ENCODE measurements around the gene ENOX1.

ENOX1 gene

GRCh38 chr13:43315522-43315921 lies 471.2 kb downstream of the ENOX1 start:
- no peak for DNase-seq (ENCODE audit: low read depth in 2 of 2)

GRCh38 chr13:43309311-43309710 lies 477.5 kb downstream of the ENOX1 start:
- DNase-seq (ENCODE audit: low read depth in 2 of 2), result no peak

DNA sequence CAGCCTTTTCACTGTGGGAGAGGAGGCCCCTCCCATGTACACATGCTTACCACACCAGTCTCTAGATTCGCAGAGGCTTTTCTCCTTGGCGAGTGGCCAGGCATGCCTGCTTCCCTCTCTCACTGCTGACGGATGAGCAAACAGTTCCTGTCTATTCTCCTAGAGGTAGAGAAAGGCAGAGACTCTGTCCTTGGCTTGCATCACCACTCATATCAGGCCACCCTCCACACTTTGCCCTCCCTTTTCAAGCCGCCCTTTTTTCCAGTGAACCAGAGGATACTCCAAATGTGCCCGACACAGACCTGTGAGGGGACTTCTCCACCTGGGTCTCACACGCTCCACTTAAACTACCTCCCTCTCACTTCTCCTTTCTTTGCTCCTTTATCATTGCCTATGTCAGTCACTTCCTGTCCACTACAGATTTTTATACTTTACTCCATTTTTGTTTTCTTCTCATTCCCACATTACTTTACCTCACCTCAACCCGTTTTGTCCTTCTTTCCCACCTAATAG lies 478.8 kb downstream of the ENOX1 start:
- no peak for DNase-seq (ENCODE audit: low read depth in 2 of 2)

- DNase-seq (ENCODE audit: low read depth in 2 of 2), result no peak
Measured at GRCh38 chr13:43307221-43307920, 479.4 kb downstream of the ENOX1 start.

DNA sequence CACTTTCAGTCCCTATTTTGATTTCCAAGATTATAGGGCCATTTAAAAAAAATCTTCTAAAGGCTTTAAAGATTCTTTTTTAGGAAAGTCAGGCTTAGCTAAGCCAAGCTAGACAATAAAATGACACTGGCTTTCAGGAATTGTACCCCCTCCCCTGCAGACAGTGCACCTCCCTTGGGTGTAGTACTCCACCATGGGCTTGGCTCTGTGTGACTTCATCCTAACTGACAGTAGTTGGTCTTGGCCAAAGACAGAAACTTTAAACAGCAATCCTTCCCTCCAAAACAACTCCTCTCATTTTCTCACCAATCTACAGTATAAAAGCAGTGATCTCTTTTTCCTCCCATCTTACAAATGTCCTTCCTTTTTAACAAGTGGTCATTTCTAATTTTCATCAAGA lies 480.4 kb downstream of the ENOX1 start:
- no peak for DNase-seq (ENCODE audit: low read depth in 2 of 2)

GRCh38 chr13:43305416-43305815 lies 481.4 kb downstream of the ENOX1 start:
- DNase-seq (ENCODE audit: low read depth in 2 of 2), result no peak

DNA sequence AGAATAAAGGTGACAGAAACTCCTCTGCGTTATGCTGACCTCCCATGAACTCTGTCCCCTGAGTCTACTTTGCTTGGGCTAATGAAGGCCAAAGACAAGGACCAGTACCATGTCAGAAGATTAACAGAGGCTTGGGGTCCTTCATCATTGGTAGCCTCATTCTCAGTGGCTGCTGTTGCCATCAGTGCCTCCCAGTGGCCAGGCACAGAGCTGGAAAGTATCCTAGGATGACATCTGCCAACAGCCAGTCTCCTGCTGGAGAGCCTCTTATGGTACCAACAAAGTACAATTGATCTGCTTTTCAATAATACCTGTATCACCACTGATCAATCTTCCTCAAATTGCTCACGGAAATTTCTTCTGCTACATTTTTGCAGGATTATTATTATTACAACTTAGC lies 481.8 kb downstream of the ENOX1 start:
- no peak for DNase-seq (ENCODE audit: low read depth in 2 of 2)

- DNase-seq (ENCODE audit: low read depth in 2 of 2), result no peak
Measured at GRCh38 chr13:43304449-43304848, 482.3 kb downstream of the ENOX1 start.

- no peak for DNase-seq (ENCODE audit: low read depth in 2 of 2)
Measured at GRCh38 chr13:43303033-43303729, 483.6 kb downstream of the ENOX1 start.

DNA sequence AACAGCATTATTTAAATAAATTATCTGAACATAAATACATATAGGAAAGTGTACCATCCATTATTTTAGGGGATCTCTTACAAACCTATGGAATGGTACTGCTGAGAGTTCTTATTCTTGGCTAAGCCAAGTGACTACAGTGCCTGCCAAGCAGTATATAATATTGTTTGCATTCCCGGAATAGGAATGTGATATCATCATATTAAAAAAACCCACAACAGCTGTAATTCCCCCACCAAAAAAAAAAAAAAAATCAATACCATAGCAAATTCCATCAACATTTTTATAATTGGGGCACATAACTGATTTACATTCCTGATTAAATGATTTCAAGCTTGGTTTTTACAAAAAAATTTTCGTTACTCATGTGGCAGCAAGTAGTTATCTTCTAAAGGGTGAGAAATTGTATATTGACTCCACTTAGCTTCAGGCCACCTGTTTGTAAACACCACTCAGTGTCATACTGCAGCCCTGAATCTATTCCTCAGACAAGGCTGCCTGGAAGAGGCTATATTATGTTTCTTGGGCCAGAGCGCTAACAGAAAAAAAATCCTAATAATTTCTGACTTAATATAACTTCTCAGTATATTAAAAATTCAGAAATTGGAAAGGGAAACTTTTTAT lies 485.3 kb downstream of the ENOX1 start:
- no peak for DNase-seq (ENCODE audit: low read depth in 2 of 2)

- DNase-seq (ENCODE audit: low read depth in 2 of 2), result no peak
Measured at GRCh38 chr13:43300865-43301264, 485.9 kb downstream of the ENOX1 start.

DNA sequence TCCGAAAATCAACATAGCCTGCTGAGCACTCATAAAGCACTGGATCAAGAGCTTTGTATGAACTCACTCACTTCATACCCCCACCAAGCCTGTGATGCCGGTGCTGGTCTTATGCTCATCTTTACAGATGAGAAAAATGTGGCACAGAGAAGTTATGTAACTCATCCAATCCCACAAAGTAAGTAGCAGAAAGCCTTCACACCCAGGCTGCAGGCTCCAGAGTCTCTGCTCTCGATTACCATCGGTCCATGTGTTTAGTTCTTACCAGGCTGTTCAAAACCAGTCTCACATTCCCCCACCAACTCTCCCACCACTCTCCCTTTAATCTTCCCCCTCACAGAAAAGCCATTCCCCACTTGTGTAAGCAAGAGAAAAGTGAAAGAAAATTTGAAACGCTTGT lies 487.4 kb downstream of the ENOX1 start:
- no peak for DNase-seq (ENCODE audit: low read depth in 2 of 2)

DNA sequence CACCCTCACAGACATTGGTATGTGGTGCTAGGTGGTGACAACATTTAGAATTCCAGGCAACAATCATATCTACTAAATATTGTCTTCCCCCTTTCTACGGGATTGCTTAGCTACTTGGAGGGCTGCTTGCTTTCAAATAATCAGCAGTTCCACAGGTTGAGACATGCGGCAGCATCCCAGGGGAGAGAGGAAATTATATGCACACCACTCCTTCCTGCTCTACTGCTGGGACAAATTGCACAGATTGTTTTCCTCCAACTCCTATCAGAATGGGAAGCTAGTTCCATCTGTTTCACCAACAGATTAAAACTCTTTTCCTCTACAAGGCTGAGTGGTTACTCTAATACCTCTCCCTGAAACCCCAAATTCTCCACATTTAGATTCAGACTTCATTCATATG lies 488.0 kb downstream of the ENOX1 start:
- DNase-seq (ENCODE audit: low read depth in 2 of 2), result no peak

DNA sequence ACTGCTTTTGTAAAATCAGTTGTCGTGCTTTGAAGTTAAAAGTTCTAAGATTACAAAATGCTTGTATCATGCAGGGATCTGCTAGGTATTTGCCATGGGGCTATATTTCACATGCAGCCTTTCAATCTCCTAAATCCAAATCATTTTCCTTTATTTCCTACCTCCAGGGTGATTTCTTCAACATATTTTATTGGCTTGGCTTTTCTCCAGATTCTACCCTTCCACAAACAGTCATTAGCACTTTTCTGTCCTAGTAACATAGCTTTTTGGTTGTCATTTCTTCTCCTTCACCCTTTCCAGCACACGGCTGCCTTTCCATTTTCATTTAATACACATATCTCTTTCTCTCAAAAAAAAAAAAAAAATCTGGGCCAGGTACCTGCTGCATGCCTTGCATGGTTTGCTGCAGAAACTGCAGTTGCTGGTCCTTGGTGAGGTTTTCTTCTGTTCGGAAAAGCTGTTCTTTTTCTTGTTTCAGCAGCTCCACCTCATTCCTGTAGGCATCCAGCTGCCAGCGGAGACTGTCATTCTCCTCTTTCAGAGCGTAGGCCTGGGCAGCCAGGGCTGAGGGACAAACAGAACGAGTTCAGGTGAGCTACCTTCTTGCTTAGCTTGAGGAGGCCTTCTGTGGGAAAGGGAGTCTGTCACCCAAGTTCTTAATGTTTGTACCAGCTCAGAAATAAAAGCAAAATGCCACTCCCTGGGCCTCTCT lies 488.6 kb downstream of the ENOX1 start:
- DNase-seq (ENCODE audit: low read depth in 2 of 2), result no peak

GRCh38 chr13:43295825-43296564 lies 490.8 kb downstream of the ENOX1 start:
- DNase-seq (ENCODE audit: low read depth in 2 of 2), result no peak

GRCh38 chr13:43295321-43295720 lies 491.5 kb downstream of the ENOX1 start:
- DNase-seq (ENCODE audit: low read depth in 2 of 2), result no peak

- no peak for DNase-seq (ENCODE audit: low read depth in 2 of 2)
Measured at GRCh38 chr13:43294412-43294811, 492.4 kb downstream of the ENOX1 start.

DNA sequence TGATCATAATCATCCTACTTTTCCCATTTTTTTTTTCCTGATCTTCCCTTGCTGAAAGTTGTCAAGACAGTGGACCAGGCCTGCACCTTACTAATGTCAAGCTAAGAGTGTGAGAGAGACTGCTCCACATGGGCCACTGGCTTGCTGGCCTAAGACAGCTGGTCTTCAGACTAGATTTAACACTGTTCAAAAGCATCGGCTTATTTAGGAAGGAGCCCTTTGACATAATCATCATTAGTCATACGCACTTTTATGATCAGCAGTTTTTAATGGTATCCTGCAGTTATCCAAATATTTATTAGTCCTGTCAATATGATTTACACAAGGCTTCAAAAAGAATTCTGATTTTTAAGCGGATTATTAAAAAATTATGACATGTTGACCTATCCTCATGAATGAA lies 492.8 kb downstream of the ENOX1 start:
- no peak for DNase-seq (ENCODE audit: low read depth in 2 of 2)

DNA sequence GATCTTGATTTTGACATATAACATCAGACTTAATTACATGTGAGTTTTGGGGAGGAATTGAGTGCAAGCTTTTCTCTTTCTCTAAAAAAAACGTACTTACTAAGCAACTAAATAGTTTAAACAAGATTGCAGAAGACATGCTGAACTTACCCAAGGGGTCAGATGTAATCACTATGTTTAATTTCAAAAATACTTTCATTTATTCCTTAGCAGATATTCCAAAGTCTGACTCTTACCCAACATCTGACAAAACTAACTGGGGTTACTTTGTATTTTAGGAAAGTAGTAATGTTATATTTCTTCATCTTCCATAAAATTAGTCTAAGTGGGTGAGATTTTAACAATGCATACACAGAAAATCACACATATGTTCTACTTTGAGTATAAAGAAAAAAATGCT lies 493.2 kb downstream of the ENOX1 start:
- no peak for DNase-seq (ENCODE audit: low read depth in 2 of 2)

DNA sequence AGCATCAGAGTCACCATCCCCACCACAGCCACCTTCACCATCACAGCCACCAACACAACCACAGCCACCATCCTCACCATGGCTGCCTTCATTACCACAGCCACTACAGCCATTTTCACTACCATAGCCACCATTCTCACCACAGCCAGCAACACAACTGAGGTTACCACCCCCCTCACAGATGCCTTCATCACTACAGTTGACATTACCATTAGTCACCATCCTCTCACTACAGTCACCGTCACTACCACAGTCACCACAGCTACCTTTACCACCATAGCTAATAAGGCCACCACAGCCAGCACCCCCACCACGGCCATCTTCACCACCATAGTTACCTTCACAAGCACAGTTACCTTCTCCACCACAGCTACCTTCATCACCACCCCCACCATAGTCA lies 493.8 kb downstream of the ENOX1 start:
- no peak for DNase-seq (ENCODE audit: low read depth in 2 of 2)

DNA sequence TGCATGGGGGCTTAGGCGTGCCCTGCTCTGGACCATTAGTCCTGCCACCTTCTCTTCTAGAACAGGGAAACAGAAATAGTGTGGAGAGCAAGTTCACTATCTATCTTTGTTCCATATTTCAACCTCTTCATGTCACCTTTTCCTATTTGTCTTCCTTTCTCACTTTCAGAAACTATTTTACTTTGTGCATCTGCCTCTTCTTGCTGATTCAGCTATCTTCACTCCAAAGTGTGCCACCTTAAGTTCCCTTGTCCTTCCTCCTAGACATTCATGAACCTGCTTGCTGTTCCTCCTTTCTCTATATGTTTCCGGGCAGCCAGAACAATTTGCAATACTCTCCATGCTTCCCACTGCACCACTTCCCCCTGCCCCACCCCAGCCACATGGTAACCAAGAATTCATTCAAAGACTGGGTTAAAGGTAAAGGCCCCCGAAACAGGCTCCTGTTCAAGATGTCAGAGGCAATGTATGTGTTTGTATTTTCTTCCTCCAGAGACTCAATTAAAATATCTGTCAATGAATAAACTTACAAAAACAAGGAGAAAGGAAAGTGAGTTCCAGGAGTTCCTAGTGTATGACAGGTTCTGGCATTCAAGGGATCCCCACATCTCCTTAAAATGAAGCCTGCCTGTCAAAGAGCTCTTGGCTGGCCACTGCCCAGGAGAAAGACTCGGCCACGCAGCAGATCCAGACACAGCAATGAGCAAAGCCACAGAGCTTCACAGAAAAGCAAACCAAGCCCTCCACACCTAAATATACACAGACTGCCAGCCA lies 495.3 kb downstream of the ENOX1 start:
- no peak for DNase-seq (ENCODE audit: low read depth in 2 of 2)

All from activated CD4-positive, alpha-beta T cell treated with anti-CD3 and anti-CD28 coated beads for 24 hours (primary cell).